ENCODE data around the gene C1orf53. TPM values are rescaled to one million over a fixed set of nuclear protein-coding genes. Genes with fewer than 3 reads are reported as not detected.

The C1orf53 gene
- total and polyA plus RNA-seq, 2 of the 13 experiments (the other 11 are each of a cell fraction or from before 2014, with no cell fraction given) = 5.8 to 10.1 TPM

- TF ChIP-seq GATA4 (IDR thresholded peaks at IDR 0.05; ENCODE audit: borderline replicate concordance, low read depth) (no peak), RFX3 (CRISPR knock-in tag; IDR thresholded peaks at IDR 0.05) (no peak), ZNF468 (CRISPR knock-in tag; IDR thresholded peaks at IDR 0.05) (no peak), MXI1 (IDR thresholded peaks at IDR 0.05; ENCODE audit: borderline replicate concordance, low read depth, low read length) (no peak; the same call in 2 of the 3 replicates), AKNA (CRISPR knock-in tag; IDR thresholded peaks at IDR 0.05; ENCODE audit: borderline replicate concordance) (no peak), IRF2 (CRISPR knock-in tag; IDR thresholded peaks at IDR 0.05) (peak; percentile 65), ARID2 (CRISPR knock-in tag; IDR thresholded peaks at IDR 0.05; ENCODE audit: borderline replicate concordance) (no peak), ZNF33B (CRISPR knock-in tag; IDR thresholded peaks at IDR 0.05) (no peak), ZNF24 (IDR thresholded peaks at IDR 0.05) (no peak), TRIM24 (CRISPR knock-in tag; IDR thresholded peaks at IDR 0.05) (no peak), ZNF354B (CRISPR knock-in tag; IDR thresholded peaks at IDR 0.05) (no peak), RFX5 (IDR thresholded peaks at IDR 0.05; ENCODE audit: low read depth, low read length) (no peak), TIGD3 (CRISPR knock-in tag; IDR thresholded peaks at IDR 0.05; ENCODE audit: borderline replicate concordance) (no peak), ZNF335 (CRISPR knock-in tag; IDR thresholded peaks at IDR 0.05) (peak; percentile 43; the same call in 1 of the 2 replicates), ZNF75D (CRISPR knock-in tag; IDR thresholded peaks at IDR 0.05; ENCODE audit: borderline replicate concordance) (no peak), MTF2 (CRISPR knock-in tag; IDR thresholded peaks at IDR 0.05; ENCODE audit: borderline replicate concordance) (no peak), BATF2 (CRISPR knock-in tag; IDR thresholded peaks at IDR 0.05) (no peak), EED (CRISPR knock-in tag; IDR thresholded peaks at IDR 0.05) (no peak)
- TF ChIP-seq, protein P1, sequence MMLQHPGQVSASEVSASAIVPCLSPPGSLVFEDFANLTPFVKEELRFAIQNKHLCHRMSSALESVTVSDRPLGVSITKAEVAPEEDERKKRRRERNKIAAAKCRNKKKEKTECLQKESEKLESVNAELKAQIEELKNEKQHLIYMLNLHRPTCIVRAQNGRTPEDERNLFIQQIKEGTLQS (CRISPR knock-in tag; IDR thresholded peaks at IDR 0.05) = no peak
- TF ChIP-seq, protein P2, sequence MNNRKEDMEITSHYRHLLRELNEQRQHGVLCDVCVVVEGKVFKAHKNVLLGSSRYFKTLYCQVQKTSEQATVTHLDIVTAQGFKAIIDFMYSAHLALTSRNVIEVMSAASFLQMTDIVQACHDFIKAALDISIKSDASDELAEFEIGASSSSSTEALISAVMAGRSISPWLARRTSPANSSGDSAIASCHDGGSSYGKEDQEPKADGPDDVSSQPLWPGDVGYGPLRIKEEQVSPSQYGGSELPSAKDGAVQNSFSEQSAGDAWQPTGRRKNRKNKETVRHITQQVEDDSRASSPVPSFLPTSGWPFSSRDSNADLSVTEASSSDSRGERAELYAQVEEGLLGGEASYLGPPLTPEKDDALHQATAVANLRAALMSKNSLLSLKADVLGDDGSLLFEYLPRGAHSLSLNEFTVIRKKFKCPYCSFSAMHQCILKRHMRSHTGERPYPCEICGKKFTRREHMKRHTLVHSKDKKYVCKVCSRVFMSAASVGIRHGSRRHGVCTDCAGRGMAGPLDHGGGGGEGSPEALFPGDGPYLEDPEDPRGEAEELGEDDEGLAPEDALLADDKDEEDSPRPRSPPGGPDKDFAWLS (CRISPR knock-in tag; IDR thresholded peaks at IDR 0.05; ENCODE audit: borderline replicate concordance) = no peak
- TF ChIP-seq, protein P3, sequence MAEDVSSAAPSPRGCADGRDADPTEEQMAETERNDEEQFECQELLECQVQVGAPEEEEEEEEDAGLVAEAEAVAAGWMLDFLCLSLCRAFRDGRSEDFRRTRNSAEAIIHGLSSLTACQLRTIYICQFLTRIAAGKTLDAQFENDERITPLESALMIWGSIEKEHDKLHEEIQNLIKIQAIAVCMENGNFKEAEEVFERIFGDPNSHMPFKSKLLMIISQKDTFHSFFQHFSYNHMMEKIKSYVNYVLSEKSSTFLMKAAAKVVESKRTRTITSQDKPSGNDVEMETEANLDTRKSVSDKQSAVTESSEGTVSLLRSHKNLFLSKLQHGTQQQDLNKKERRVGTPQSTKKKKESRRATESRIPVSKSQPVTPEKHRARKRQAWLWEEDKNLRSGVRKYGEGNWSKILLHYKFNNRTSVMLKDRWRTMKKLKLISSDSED (CRISPR knock-in tag; IDR thresholded peaks at IDR 0.05) = no peak
These were observed 18.3 kb upstream of the C1orf53 start (continued) for GRCh38 chr1:197884173-197884572.

Data from HepG2 (cell line).